Hematopoietic multipotent progenitor cell treated with erythropoietin and hydrocortisone succinate and interleukin-3 and kit ligand, for 4 days (in vitro differentiated cells): ENCODE measurements around the gene OSCP1.
"Not testable (repeated sequence)": the region's sequence is repeated elsewhere in the genome, so short reads cannot be mapped to it uniquely, and the experiment has no call there.

Source experiments
- DNase-seq: peaks from one replicate; pipeline ENCODE4 v3.0.0-alpha.2; 2015

Gene OSCP1

GRCh38 chr1:36450270-36450918 is at the start of gene OSCP1:
Gene OSCP1, minus strand, starts transcription at chr1:36450451. Its CDS starts 82 bp downstream, at chr1:36450369.
- DNase-seq, result peak; percentile 96

- DNase-seq, result no peak
These were observed 47.0 kb upstream of the OSCP1 start for GRCh38 chr1:36497207-36497606.

DNA sequence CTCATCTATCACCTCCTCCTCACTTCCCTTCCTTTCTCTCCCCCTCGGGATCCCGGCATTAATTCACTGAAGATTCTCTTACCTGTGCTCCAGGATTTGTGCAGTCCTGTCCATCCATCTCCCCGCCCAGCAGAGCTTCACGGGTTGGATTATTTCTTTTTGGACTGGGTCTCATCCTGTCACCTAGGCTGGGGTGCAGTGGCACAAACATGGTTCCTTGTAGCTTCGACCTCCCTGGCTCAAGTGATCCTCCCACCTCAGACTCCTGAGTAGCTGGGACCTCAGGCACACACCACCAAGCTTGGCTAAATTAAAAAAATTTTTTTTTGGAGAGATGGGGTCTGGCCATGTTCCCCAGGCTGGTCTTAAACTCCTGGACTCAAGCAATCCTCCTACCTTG is 44.7 kb upstream of the OSCP1 start:
- DNase-seq, result no peak

DNA sequence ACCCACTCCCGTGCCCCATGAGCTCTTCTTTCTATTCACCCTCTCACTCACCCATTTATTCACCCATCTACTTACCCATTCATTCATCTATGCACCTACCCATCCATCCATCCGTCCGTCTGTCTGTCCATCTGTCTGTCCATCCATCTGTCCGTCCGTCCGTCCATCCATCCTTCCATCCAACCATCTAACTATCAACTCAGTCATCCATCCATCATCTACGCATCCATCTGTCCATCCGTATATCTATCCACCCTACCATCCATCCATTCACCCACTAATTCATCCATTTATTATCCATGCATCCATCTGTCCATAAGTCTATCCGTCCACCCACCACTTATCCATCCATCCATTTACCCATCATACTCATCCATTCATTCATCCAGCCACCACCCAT is 43.3 kb upstream of the OSCP1 start:
- no peak for DNase-seq

- peak; percentile 97 for DNase-seq
These were observed 42.2 kb upstream of the OSCP1 start for GRCh38 chr1:36492491-36492890.

DNA sequence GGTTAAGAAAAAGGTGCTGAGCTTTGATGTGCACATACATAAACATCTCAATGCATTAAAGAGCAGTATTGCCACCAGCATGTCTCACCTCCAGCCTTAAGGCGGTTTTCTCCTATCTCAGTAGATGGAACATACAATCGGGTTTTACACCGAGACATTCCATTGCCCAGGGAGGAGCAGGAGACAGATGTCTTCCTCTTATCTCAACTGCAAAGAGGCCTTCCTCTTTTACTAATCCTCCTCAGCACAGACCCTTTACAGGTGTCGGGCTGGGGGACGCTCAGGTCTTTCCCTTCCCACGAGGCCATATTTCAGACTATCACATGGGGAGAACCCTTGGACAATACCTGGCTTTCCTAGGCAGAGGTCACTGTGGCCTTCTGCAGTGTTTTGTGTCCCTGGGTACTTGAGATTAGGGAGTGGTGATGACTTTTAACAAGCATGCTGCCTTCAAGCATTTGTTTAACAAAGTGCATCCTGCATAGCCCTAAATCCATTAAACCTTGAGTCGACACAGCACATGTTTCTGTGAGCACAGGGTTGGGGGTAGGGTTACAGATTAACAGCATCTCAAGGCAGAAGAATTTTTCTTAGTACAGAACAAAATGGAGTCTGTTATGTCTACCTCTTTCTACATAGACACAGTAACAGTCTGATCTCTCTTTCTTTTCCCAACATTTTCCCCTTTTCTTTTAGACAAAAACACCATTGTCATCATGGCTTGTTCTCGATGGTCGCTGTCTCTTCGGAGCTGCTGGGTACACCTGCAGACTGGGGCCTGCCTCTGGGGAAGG is 39.2 kb upstream of the OSCP1 start:
- not testable (repeated sequence) for DNase-seq

DNA sequence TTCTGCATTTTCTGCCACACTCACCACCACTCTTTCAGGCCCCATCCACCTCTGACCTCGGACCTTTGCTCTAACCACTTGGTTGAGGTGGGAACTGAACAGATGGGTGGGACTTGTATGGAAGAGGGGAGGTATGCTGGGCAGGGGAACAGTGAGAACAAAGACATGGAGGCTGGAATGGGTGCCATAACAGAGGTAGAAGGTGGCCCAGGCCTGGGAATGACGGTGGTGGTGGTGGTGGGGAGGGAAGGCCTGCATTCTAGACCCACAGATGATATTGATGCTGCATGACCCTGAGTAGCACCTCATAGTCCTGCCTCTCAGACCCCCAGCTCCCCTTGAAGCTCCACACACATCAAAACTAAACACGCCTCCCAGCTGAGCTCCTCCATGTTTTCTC is 37.7 kb upstream of the OSCP1 start:
- no peak for DNase-seq

DNA sequence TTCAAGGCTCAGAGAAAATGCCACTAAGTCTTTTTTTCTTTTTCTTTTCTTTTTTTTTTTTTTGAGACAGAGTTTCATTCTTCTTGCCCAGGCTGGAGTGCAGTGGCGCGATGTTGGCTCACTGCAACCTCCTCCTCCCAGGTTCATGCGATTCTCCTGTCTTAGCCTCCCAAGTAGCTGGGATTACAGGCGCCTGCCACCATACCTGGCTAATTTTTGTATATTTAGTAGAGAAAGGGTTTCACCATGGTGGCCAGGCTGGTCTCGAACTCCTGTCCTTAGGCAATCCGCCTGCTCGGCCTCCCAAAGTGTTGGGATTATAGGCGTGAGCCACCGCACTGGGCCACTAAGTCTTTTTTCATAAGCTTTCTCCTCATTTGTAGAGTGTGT is 37.1 kb upstream of the OSCP1 start:
- DNase-seq, result not testable (repeated sequence)

DNA sequence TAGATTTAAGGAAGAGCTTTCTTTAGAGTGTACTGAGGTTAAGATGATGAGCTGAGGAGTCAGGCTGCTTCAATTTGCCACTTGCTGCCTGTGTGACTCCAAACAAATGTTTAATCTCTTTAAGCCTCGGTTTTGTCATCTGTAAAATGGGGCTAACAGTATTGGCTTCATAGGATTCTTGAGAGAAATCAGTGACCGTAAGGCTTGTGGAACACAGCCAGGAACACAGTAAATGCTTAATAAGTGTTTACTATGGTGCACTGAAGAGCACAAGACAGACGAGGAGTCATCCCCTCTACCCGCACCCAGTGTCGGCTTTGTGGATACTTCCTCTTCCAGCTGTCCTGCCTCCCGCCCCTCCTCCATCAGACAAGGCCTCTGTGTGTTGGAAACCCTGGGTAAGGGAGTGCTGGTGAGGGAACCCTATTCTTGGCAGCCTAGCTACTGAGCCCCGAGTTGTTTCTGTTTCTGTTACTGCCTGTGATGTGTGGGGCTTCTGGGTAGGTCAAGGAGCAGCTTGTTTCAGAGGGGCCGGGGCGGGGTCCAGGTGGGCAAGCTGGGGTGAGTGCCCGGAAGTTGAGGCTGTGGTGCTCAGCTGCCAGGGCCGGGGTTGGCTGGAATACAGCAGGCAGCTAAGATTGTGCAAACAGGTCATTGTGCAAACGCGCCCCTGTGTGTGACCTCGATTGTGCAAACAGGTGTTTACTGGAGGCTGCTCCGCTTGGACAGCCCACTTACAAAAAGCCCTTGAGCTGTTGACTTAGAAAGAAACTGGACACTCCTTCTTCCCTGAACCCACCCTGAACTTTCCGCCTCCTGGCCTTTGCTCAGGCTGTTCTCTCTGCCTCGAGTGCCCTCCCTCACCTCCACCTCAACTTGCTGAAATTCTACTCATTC is 36.4 kb upstream of the OSCP1 start:
- peak; percentile 87 for DNase-seq

DNA sequence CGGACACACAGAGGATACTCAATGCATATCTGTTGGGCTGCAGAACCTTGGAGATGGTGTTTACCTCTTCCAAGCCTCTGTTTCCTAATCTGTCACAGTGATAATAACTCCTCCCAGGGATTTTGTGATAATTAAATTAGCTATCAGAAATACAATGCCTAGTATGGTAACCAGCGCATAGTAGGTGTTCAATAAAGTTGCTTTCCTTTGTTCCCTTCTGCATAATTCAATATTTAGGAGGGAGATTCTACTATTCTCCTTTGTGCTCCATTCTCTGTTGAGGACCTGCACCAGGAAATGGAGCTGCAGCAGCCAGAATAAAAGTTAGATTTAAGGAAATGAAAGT is 35.8 kb upstream of the OSCP1 start:
- DNase-seq, result no peak

DNA sequence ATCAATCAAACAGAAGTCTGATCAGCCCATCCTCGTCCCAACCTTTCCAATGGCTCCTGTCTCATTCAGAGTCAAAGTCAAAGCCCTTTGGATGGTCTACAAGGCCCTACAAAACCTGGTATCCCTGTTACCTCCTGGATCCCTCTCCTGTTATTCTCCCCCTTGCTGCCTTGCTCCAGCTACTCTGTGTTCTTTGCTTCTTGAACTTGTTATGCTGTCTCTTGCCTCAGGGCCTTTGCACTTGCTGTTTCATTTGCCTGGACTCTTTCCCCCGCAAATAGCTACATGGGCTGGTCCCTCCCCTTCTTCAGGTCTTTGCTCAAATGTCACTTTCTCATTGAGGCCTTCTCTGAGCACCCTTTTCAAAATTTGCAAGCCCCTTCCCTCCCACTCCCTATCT is 33.8 kb upstream of the OSCP1 start:
- no peak for DNase-seq

DNA sequence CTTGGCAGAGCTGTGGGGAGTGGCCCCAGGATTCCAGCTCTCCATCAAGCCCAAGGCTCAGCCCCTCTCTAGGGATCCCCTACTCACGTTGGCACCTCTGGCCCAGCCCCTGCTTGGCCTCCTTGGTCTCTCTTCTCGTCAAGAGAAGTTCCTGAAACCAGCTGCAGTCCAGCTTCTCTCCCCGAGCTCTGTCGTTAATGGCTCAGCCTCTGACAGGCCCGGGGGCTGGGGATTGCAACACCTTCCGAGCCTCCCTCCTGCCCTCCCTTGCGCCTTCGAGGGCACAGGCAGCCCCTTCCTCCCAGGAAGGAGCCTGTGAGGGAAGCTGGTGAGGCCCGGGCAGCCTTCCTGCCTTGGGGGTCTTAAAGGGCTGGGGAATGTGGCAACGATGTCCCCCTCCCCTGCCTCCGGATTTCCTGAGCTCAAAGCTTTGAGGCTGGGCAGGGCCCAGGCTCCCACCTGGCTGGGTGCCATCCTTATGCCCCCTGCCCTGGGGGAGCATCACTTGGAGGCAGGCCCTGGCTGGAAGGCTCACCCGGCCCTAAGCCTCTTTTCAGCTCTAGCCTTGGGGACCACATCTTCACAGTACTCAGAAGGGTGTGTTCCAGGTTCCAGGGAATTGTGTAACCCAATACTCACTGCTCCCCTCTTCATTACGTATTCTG is 32.6 kb upstream of the OSCP1 start, which contains the start of gene CSF3R:
TSS of gene CSF3R (minus strand) at position 190 of the 665 bp plus-strand sequence. CDS start 3,417 bp downstream, outside the sequence.
- DNase-seq, result peak; percentile 81

DNA sequence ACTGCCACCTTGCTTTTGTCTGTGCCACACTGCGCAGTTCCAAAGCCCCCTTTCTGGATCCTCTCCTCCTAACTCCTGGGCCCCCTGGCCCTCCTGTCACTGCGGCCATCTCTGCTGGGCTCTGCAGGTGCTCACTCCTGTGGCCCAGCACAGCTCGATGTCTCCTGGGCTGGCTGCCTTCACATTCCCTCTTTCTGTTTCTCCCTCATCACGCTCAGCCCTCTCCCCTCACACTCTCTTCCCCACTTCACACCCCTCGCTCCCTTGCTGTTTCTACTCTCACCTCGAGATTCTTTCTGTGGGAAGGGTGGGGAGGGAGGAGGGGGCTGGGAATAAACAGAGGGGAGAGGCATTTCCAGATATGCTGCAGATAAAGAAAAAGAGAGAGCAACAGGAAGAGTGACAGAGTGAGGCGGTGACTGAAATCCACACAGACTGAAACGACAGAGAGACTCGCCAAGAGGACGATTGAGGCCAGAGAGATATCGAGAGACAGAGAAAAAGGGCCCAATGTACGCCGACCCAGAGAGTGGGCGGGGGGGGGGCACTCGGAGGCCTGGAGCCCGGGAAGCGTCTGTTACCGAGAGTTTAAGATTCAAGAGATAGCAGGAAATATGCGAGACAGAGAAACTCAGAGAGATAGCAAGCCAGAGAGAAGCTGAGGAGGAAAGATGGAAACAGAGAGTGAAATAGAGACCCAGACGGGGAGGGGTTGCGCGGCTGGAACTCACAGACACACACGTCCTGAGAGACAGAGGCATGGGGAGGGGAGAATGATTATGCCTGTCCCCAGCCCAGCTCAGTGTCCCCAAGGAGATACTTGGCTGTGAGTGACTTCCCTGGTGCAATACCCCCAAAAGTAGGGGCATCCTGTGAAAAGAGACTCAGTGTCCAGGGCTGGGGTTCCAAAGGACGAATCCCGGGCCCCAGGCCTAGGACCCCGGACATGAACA is 31.8 kb upstream of the OSCP1 start:
- DNase-seq, result peak; percentile 51

GRCh38 chr1:36481091-36481490 is 30.8 kb upstream of the OSCP1 start:
- no peak for DNase-seq

DNA sequence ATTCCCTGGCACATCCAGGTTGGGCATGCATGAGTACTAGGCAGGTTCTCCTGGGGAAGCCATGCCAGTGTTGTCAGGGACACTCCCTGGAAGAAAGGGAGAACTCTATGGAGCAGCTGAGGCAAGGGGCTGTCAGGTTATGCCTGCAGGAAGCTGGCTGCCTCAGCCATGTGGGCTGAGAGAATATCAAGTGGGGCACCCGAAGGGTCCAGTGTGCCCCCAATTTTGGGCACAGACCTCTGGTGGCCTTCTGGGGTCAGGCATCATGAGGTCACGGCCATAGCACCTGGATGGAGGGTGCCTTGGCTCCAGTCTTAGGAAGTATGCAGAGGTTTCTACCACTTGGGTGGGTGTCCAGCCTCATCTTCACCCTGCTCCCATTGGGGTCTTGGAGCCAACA is 29.9 kb upstream of the OSCP1 start:
- no peak for DNase-seq

GRCh38 chr1:36479505-36480051 is 29.3 kb upstream of the OSCP1 start:
- DNase-seq, result no peak

GRCh38 chr1:36477615-36478014 is 27.4 kb upstream of the OSCP1 start:
- not testable (repeated sequence) for DNase-seq

GRCh38 chr1:36476945-36477344 is 26.7 kb upstream of the OSCP1 start:
- no peak for DNase-seq

DNA sequence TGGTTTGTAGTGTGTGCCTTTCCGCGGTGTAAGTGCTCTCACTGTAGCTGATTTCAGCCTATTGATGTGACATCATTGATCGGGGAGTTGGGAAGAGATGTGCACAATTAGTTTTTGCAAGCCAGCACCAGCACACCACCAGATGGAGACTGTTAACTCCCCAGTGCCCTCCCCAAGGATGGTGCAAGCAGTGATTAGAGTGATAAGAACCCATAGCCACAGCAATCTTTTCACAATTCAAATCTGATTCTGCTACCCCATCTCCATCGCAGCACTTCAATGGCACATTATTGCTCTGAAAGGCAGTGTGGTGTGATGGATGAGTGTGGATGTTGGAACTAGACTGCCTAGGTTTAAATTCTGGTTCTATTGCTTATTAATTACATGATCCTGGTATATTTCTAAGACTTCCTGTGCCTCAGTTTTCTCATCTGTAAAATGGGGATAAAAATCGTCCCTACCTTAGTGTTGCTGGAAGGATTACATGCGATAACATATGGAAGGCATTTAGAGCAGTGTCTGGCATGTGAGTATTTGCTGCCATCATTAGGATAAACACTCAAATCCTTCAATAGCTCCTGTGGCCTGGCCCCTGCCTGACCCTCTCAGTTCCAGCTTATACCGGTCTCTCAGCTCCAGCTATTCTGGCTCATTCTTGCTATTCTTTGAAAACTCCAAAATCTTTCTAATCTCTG is 25.8 kb upstream of the OSCP1 start:
- peak; percentile 62 for DNase-seq

DNA sequence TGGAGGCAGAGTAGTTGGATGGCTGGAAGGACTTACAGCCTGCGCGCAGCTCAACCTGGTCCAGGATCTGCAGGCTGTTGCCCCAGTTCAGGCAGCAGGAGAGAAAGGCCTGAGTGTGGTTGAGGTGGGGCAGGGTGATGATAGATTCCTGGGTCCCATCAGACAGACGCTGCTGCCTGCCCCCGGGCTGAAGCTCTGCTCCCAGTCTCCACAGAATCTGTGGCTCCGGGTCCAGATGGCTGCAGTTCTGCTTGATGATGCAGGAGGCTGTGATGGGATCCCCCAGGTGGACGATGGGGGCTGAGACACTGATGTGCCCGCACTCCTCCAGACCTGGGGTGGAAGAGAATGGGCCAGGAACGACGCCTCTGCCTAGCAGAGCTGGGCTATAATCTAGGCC is 25.1 kb upstream of the OSCP1 start:
- no peak for DNase-seq

DNA sequence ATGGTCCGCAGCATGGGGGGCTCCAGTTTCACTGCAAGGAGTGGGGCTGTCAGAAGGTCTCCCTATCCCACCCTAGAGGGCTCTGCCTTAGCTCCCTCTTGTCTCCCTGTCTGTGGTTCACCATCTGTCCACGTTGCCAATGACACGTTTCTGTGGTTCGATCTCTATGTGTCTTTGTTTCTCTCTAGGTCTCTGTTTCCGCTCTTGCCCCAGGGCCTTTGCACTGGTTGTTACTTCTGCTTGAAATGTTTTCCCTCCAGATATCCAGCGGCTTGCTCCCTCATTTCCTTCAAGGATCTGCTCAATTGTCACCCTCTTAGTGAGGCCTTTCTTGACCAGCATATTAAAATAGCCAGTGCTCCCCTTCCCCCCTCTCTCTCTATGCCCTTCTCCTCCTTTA is 22.4 kb upstream of the OSCP1 start:
- DNase-seq, result no peak
